ENCODE data around the gene HNRNPCL2. TPM values are rescaled to one million over a fixed set of nuclear protein-coding genes. Genes with fewer than 3 reads are reported as not detected.
"Not testable (repeated sequence)": the region's sequence is repeated elsewhere in the genome, so short reads cannot be mapped to it uniquely, and the experiment has no call there.

Gene HNRNPCL2
- total RNA-seq, result not detected in 2 replicates

GRCh38 chr1:13116754-13117153, at the start of gene HNRNPCL2:
Gene HNRNPCL2, minus strand, starts transcription at chr1:13116854. Its CDS starts 454 bp downstream, at chr1:13116400.
- H3K36me3 ChIP-seq (ENCODE audit: control insufficient read depth, insufficient read depth, low read length); DNase-seq (ENCODE audit: low read depth); FAIRE-seq; H3K27me3 ChIP-seq (ENCODE audit: control insufficient read depth, insufficient read depth, low read length); H3K4me3 ChIP-seq (ENCODE audit: low read depth, low read length): not testable (repeated sequence)

DNA sequence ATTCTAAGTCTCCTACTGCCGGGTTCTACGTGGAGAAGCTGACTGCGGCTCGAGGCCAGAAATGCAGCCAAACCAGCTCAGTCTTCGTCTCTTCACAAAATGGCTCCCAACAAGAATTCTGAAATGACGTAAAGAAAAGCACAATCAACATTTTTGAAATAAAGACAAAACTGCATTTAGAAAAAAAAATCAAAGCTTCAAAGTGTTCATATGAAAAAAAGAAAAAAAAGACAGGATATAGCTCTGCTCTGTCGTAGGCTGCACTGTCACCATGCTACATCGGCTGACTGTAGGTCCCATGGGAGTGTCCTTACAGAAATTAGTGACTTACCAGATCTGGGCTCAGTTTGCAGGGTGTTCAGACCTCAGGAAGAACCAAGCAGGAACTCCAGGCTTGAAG, 48.9 kb upstream of the HNRNPCL2 start, which contains the start of gene HNRNPCL4:
HNRNPCL4 (minus strand) TSS at position 101 of the 400 bp plus-strand sequence. CDS start 164 bp downstream, outside the sequence.
- not testable (repeated sequence) for H3K4me3 ChIP-seq (ENCODE audit: low read depth, low read length); H3K27me3 ChIP-seq (ENCODE audit: control insufficient read depth, insufficient read depth, low read length); FAIRE-seq; DNase-seq (ENCODE audit: low read depth); H3K36me3 ChIP-seq (ENCODE audit: control insufficient read depth, insufficient read depth, low read length)

GRCh38 chr1:13155909-13156308, 39.3 kb upstream of the HNRNPCL2 start, which contains the start of gene PRAMEF26:
Gene PRAMEF26, minus strand, starts transcription at chr1:13156009. Its CDS starts 2,914 bp downstream, at chr1:13153095.
- H3K4me3 ChIP-seq (ENCODE audit: low read depth, low read length); FAIRE-seq; DNase-seq (ENCODE audit: low read depth); H3K27me3 ChIP-seq (ENCODE audit: control insufficient read depth, insufficient read depth, low read length); H3K36me3 ChIP-seq (ENCODE audit: control insufficient read depth, insufficient read depth, low read length): not testable (repeated sequence)

DNA sequence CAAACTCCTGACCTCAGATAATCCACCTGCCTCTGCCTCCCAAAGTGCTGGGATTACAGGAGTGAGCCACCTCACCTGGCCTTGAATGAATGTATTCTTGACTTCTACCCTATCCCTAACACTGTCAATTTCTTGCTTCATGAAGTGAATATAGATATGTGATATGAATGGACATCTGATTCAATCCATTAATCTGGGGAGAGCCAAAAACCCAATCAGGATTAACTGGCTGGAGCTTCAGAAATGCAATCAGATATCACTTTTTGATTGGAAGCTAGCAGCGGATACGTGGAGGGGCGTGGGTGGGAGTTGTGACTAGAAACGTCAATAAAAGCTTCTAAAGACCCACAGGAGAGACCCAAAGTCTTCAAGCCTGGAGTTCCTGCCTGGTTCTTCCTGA, 46.2 kb downstream of the HNRNPCL2 start, which contains the start of gene PRAMEF25:
PRAMEF25 (plus strand) TSS at position 301 of the 400 bp plus-strand sequence. CDS start 2,920 bp downstream, outside the sequence.
- FAIRE-seq; DNase-seq (ENCODE audit: low read depth); H3K4me3 ChIP-seq (ENCODE audit: low read depth, low read length); H3K27me3 ChIP-seq (ENCODE audit: control insufficient read depth, insufficient read depth, low read length); H3K36me3 ChIP-seq (ENCODE audit: control insufficient read depth, insufficient read depth, low read length): not testable (repeated sequence)

Other genes with a start within 250 kb of the HNRNPCL2 start
- not detected in 2 replicates for gene PRAMEF4, start 230.7 kb downstream of the HNRNPCL2 start, total RNA-seq
- not detected in 2 replicates for gene PRAMEF10, start 218.6 kb downstream of the HNRNPCL2 start, total RNA-seq
- not detected in 2 replicates for gene PRAMEF7, start 200.2 kb downstream of the HNRNPCL2 start, total RNA-seq
- not detected in 2 replicates for gene PRAMEF6, start 169.3 kb downstream of the HNRNPCL2 start, total RNA-seq
- gene PRAMEF27, start 60.3 kb downstream of the HNRNPCL2 start, total RNA-seq, result not detected in 2 replicates
- not detected in 2 replicates for gene HNRNPCL3, start 56.1 kb downstream of the HNRNPCL2 start, total RNA-seq
- not detected in 2 replicates for gene PRAMEF25, start 46.1 kb downstream of the HNRNPCL2 start, total RNA-seq
- not detected in 2 replicates for gene PRAMEF26, start 39.2 kb upstream of the HNRNPCL2 start, total RNA-seq
- gene HNRNPCL4, start 48.8 kb upstream of the HNRNPCL2 start, total RNA-seq, result not detected in 2 replicates
- not detected in 2 replicates for gene PRAMEF9, start 55.0 kb upstream of the HNRNPCL2 start, total RNA-seq
- not detected in 2 replicates for gene PRAMEF13, start 84.6 kb upstream of the HNRNPCL2 start, total RNA-seq
- not detected in 2 replicates for gene PRAMEF18, start 109.3 kb upstream of the HNRNPCL2 start, total RNA-seq
- not detected in 2 replicates for gene PRAMEF5, start 137.3 kb upstream of the HNRNPCL2 start, total RNA-seq
- not detected in 2 replicates for gene PRAMEF8, start 168.3 kb upstream of the HNRNPCL2 start, total RNA-seq
- not detected in 2 replicates for gene PRAMEF33, start 186.7 kb upstream of the HNRNPCL2 start, total RNA-seq
- gene PRAMEF15, start 198.7 kb upstream of the HNRNPCL2 start, total RNA-seq, result not detected in 2 replicates
- gene PRAMEF14, start 230.3 kb upstream of the HNRNPCL2 start, total RNA-seq, result not detected in 2 replicates

All from bronchial epithelial cell (primary cell).